ENCODE results near the gene OR6T1. TPM values are rescaled to one million over a fixed set of nuclear protein-coding genes. Genes with fewer than 3 reads are reported as not detected.

OR6T1 gene
- total RNA-seq, 4 donors from 2014 or later = not detected

DNA sequence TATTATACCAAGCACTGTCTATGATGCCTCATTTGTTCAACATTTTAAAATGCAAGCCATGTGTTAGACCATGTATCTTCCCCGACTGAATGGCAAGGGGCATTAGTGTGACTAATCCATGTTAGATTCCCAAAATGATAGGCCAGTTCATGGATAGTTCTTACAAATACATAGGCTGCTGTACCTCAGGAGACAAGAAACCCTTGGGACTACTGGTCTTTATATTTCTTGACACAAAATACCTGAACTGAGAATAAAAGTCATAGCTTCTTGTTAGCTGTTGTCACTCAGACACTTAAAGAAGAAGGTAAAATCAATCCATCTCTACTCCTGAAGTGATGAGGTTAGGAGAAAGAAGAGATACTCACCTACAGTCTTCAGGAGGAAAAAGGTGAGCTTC lies 41.8 kb downstream of the OR6T1 start, which contains the start of gene OR8D4:
TSS of gene OR8D4 (plus strand) at position 301 of the 400 bp plus-strand sequence. CDS start 4,265 bp downstream, outside the sequence.
- TF ChIP-seq, protein P1, sequence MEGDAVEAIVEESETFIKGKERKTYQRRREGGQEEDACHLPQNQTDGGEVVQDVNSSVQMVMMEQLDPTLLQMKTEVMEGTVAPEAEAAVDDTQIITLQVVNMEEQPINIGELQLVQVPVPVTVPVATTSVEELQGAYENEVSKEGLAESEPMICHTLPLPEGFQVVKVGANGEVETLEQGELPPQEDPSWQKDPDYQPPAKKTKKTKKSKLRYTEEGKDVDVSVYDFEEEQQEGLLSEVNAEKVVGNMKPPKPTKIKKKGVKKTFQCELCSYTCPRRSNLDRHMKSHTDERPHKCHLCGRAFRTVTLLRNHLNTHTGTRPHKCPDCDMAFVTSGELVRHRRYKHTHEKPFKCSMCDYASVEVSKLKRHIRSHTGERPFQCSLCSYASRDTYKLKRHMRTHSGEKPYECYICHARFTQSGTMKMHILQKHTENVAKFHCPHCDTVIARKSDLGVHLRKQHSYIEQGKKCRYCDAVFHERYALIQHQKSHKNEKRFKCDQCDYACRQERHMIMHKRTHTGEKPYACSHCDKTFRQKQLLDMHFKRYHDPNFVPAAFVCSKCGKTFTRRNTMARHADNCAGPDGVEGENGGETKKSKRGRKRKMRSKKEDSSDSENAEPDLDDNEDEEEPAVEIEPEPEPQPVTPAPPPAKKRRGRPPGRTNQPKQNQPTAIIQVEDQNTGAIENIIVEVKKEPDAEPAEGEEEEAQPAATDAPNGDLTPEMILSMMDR (IDR thresholded peaks at IDR 0.05; ENCODE audit: low read depth) = no peak

DNA sequence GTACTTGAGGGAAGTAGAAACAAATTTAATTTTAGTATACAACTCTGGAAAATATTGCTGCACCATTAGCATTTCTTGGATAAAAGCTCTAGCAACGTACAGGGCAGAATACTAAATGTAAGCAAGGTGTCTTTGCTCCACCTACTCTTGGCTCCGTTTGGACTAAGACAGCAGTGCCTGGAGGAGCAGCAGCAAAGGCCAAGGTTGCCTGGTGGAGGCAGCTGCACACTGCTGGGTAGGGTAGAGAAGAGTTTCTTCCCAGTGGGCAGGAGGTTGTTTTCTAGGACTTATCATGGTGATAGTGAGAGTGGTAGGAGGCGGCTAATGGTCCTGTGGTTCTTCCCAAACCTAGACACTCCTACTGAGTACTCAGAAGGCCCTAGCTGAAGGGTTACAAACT lies 43.8 kb downstream of the OR6T1 start:
- TF ChIP-seq, protein P1 (IDR thresholded peaks at IDR 0.05; ENCODE audit: low read depth) = no peak

Other genes starting within 250 kb of the OR6T1 start
- gene ZNF202, start 202.2 kb downstream of the OR6T1 start, total RNA-seq = 1 to 10 TPM; 6.6 to 10.0 (median 8.1) TPM
- not detected for gene OR6X1, start 189.3 kb downstream of the OR6T1 start, total RNA-seq
- gene OR6M1, start 137.5 kb downstream of the OR6T1 start, total RNA-seq = not detected
- not detected for gene TMEM225, start 58.2 kb downstream of the OR6T1 start, total RNA-seq
- not detected for gene OR8D4, start 41.7 kb downstream of the OR6T1 start, total RNA-seq
- not detected for gene OR4D5, start 4.2 kb downstream of the OR6T1 start, total RNA-seq
- gene OR10S1, start 33.9 kb upstream of the OR6T1 start, total RNA-seq = not detected
- gene OR10G6, start 51.3 kb upstream of the OR6T1 start, total RNA-seq = not detected
- gene OR10G4, start 69.2 kb upstream of the OR6T1 start, total RNA-seq = not detected
- gene OR10G9, start 79.2 kb upstream of the OR6T1 start, total RNA-seq = not detected
- gene OR10G8, start 83.0 kb upstream of the OR6T1 start, total RNA-seq = not detected
- gene OR10G7, start 97.5 kb upstream of the OR6T1 start, total RNA-seq = not detected
- gene VWA5A, start 171.6 kb upstream of the OR6T1 start, total RNA-seq = 10 to 100 TPM; 14.1 to 46.1 (median 20.4) TPM
- gene OR10D3, start 239.5 kb upstream of the OR6T1 start, total RNA-seq = not detected